H1 (cell line): ENCODE measurements around the gene HERC5. TPM values are rescaled to one million over a fixed set of nuclear protein-coding genes. Genes with fewer than 3 reads are reported as not detected.

ENCODE experiments used
- CTCF ChIA-PET: fragments of 300-600 bp; sonication (Branson Sonifier 250); formaldehyde crosslinking; loops from one replicate; lab custom pipeline; 2021; ENCODE audit not compliant: partially characterized antibody; lab: Charles Lee
- POLR2A ChIA-PET: fragments of 300-600 bp; sonication (Branson Sonifier 250); formaldehyde crosslinking; loops from one replicate; lab custom pipeline; 2021; ENCODE audit warnings: inconsistent platforms; ENCODE audit not compliant: partially characterized antibody; lab: Charles Lee
- DNase-seq, 2 experiments: peaks; one replicate each; pipeline versions ENCODE4 v3.0.0 to v3.0.0-alpha.2; 2010 to 2022; ENCODE audit warnings: low spot score in 2 of 2, low read depth in 1 of 2, mixed read lengths in 1 of 2
- FAIRE-seq: peaks from 2 replicates; lab custom pipeline; 2011; peaks lifted over from hg19 to GRCh38; lab: Jason Lieb, UNC
- H2AFZ ChIP-seq: 2 replicates; pipeline ENCODE4 v1.8.1; 2012; ENCODE audit warnings: low read length, inconsistent platforms
- H2AK5ac ChIP-seq: 2 replicates; pipeline ENCODE4 v1.6.1; 2013; ENCODE audit warnings: low read depth, low read length
- H2BK120ac ChIP-seq: replicated peaks from 2 replicates; pipeline ENCODE3; 2013; ENCODE audit warnings: low read depth, low read length, inconsistent platforms
- H2BK12ac ChIP-seq: 2 replicates; pipeline ENCODE4 v1.6.1; 2013; ENCODE audit warnings: low read depth, low read length
- H2BK15ac ChIP-seq: 2 replicates; pipeline ENCODE4 v1.6.1; 2013; ENCODE audit warnings: low read length
- H2BK20ac ChIP-seq: 2 replicates; pipeline ENCODE4 v1.6.1; 2013; ENCODE audit warnings: low read length
- H2BK5ac ChIP-seq: 2 replicates; pipeline ENCODE4 v1.6.1; 2013; ENCODE audit warnings: low read depth, low read length
- H3K14ac ChIP-seq: 2 replicates; pipeline ENCODE4 v1.6.1; 2013; ENCODE audit warnings: inconsistent platforms; ENCODE audit not compliant: insufficient read length
- H3K18ac ChIP-seq: 2 replicates; pipeline ENCODE4 v1.6.1; 2013; ENCODE audit warnings: low read length; ENCODE audit errors: extremely low read depth
- H3K23ac ChIP-seq: 2 replicates; pipeline ENCODE4 v1.6.1; 2013; ENCODE audit warnings: inconsistent platforms; ENCODE audit not compliant: insufficient read length
- H3K23me2 ChIP-seq: 2 replicates; pipeline ENCODE4 v1.6.1; 2013; ENCODE audit warnings: low read depth, low read length
- H3K27ac ChIP-seq: 2 replicates; pipeline ENCODE4 v1.6.1; 2011; ENCODE audit warnings: low read depth, low read length, inconsistent platforms
- H3K27me3 ChIP-seq, 4 experiments: replicated peaks in 1 of 4; 1 replicate in 1 of 4; 2 replicates in 3 of 4; pipeline versions ENCODE4 v1.6.1 to v1.8.1; 2011 to 2013; ENCODE audit warnings: low read length in 3 of 4, mild to moderate bottlenecking in 3 of 4, inconsistent platforms in 2 of 4, mixed read lengths in 2 of 4, moderate library complexity in 1 of 4; ENCODE audit not compliant: control insufficient read depth in 3 of 4, insufficient read depth in 3 of 4; ENCODE audit errors: extremely low read depth in 1 of 4
- H3K36me3 ChIP-seq, 4 experiments: 2 replicates each; pipeline versions ENCODE4 v1.6.1 to v1.8.1; 2011 to 2013; ENCODE audit warnings: mild to moderate bottlenecking in 4 of 4, low read length in 3 of 4, moderate library complexity in 2 of 4, control low read depth in 1 of 4, inconsistent platforms in 1 of 4; ENCODE audit not compliant: insufficient read depth in 4 of 4, control insufficient read depth in 2 of 4
- H3K4ac ChIP-seq: replicated peaks from 2 replicates; pipeline ENCODE3; 2013; ENCODE audit warnings: low read length, low read depth, mixed read lengths, inconsistent platforms; ENCODE audit not compliant: insufficient read length
- H3K4me1 ChIP-seq, 4 experiments: replicated peaks in 1 of 4; 1 replicate in 1 of 4; 2 replicates in 3 of 4; pipeline versions ENCODE4 v1.6.1 to v1.8.1; 2011 to 2013; ENCODE audit warnings: low read length in 3 of 4, inconsistent platforms in 2 of 4, mixed read lengths in 1 of 4; ENCODE audit not compliant: insufficient read depth in 4 of 4, control insufficient read depth in 3 of 4
- H3K4me2 ChIP-seq, 2 experiments: 2 replicates each; pipeline versions ENCODE4 v1.6.1 to v1.8.1; 2011 to 2013; ENCODE audit warnings: low read depth in 2 of 2, low read length in 2 of 2, control low read depth in 1 of 2, inconsistent platforms in 1 of 2, mild to moderate bottlenecking in 1 of 2; ENCODE audit not compliant: insufficient read depth in 1 of 2
- H3K4me3 ChIP-seq, 4 experiments: fragments of 200-600, 300-600 bp in 1 of 4; sonication (generic), shearing (Covaris generic), sonication (Bioruptor Twin) in 1 of 4; 2 replicates each; pipeline versions ENCODE4 v1.5.1 to v1.8.1; 2011 to 2016; ENCODE audit warnings: low read length in 4 of 4, low read depth in 3 of 4, control low read depth in 2 of 4, inconsistent platforms in 2 of 4, mild to moderate bottlenecking in 2 of 4, mixed read lengths in 1 of 4, moderate library complexity in 1 of 4; ENCODE audit not compliant: insufficient read depth in 2 of 4; ENCODE audit errors: extremely low read depth in 1 of 4
- H3K56ac ChIP-seq: replicated peaks from 2 replicates; pipeline ENCODE3; 2013; ENCODE audit warnings: low read depth, mild to moderate bottlenecking, mixed read lengths, low read length, inconsistent platforms; ENCODE audit not compliant: insufficient read length
- H3K79me1 ChIP-seq: 2 replicates; pipeline ENCODE4 v1.6.1; 2013; ENCODE audit warnings: low read depth, low read length, control low read depth
- H3K79me2 ChIP-seq, 2 experiments: 2 replicates each; pipeline versions ENCODE4 v1.6.1 to v1.8.1; 2012 to 2013; ENCODE audit warnings: low read length in 2 of 2, mild to moderate bottlenecking in 2 of 2, inconsistent platforms in 1 of 2; ENCODE audit not compliant: insufficient read depth in 2 of 2, control insufficient read depth in 1 of 2
- H3K9ac ChIP-seq, 4 experiments: replicated peaks in 1 of 4; 1 replicate in 1 of 4; 2 replicates in 3 of 4; pipeline versions ENCODE4 v1.6.1 to v1.8.1; 2011 to 2013; ENCODE audit warnings: low read depth in 3 of 4, low read length in 3 of 4, control low read depth in 2 of 4, mild to moderate bottlenecking in 2 of 4, moderate library complexity in 2 of 4, inconsistent platforms in 1 of 4; ENCODE audit errors: extremely low read depth in 1 of 4
- H3K9me3 ChIP-seq, 2 experiments: 2 replicates each; pipeline versions ENCODE4 v1.6.1 to v1.8.1; 2012 to 2013; ENCODE audit warnings: mild to moderate bottlenecking in 2 of 2, moderate library complexity in 2 of 2, control low read depth in 1 of 2, inconsistent platforms in 1 of 2, low read depth in 1 of 2, low read length in 1 of 2, mixed read lengths in 1 of 2; ENCODE audit not compliant: insufficient read depth in 2 of 2
- H4K20me1 ChIP-seq, 2 experiments: replicated peaks in 1 of 2; 2 replicates each; pipeline versions ENCODE3 to v1.8.1; 2011 to 2013; ENCODE audit warnings: inconsistent platforms in 2 of 2, low read length in 2 of 2, mild to moderate bottlenecking in 1 of 2; ENCODE audit not compliant: insufficient read depth in 2 of 2, control insufficient read depth in 1 of 2
- H4K5ac ChIP-seq: 2 replicates; pipeline ENCODE4 v1.6.1; 2013; ENCODE audit warnings: low read length, low read depth, mixed read lengths, inconsistent platforms; ENCODE audit not compliant: insufficient read length
- H4K8ac ChIP-seq: 2 replicates; pipeline ENCODE4 v1.8.0; 2013; ENCODE audit warnings: mild to moderate bottlenecking, moderate library complexity, low read length, inconsistent platforms; ENCODE audit not compliant: insufficient read depth; ENCODE audit errors: extremely low read depth
- H4K91ac ChIP-seq: replicated peaks from 2 replicates; pipeline ENCODE3; 2013; ENCODE audit warnings: low read length, mixed read lengths, inconsistent platforms; ENCODE audit not compliant: insufficient read length
- CEBPB ChIP-seq: IDR thresholded peaks from 2 replicates; pipeline ENCODE4 v1.6.1; 2012; ENCODE audit warnings: low read depth, low read length
- HDAC2 ChIP-seq, 2 experiments: fragments of 300-600 bp in 1 of 2; sonication (generic) in 1 of 2; IDR thresholded peaks; 2 replicates each; pipeline ENCODE4 v1.6.1; 2011 to 2012; ENCODE audit warnings: low read depth in 2 of 2, low read length in 2 of 2, mild to moderate bottlenecking in 2 of 2, moderate library complexity in 2 of 2, borderline replicate concordance in 1 of 2, inconsistent platforms in 1 of 2
- RXRA ChIP-seq: IDR thresholded peaks from 2 replicates; pipeline ENCODE4 v1.6.1; 2011; ENCODE audit warnings: low read depth, mild to moderate bottlenecking, low read length, moderate library complexity; ENCODE audit not compliant: insufficient read depth
- SAP30 ChIP-seq: fragments of 300-600 bp; sonication (generic); IDR thresholded peaks from 2 replicates; pipeline ENCODE4 v1.7.1; 2012; ENCODE audit warnings: low read length, moderate library complexity, mild to moderate bottlenecking, inconsistent platforms; ENCODE audit not compliant: insufficient read depth, insufficient replicate concordance
- SIN3A ChIP-seq, 2 experiments: IDR thresholded peaks in 1 of 2; conservative IDR thresholded peaks in 1 of 2; 2 replicates each; pipeline ENCODE4 v1.6.1; 2011 to 2012; ENCODE audit warnings: low read length in 2 of 2, improper control_type of control experiment in 1 of 2, low read depth in 1 of 2, mild to moderate bottlenecking in 1 of 2
- TAF1 ChIP-seq: IDR thresholded peaks from 2 replicates; pipeline ENCODE4 v1.6.1; 2011; ENCODE audit warnings: mild to moderate bottlenecking, low read depth, low read length
- WGBS, 2 experiments: shearing (Covaris generic) in 1 of 2; methylation state at CpG; one replicate each; pipeline versions ENCODE4 v1.1.6 to v1.1.7; 2013 to 2015; ENCODE audit warnings: low lambda C conversion rate in 2 of 2, mixed read lengths in 2 of 2, inconsistent platforms in 1 of 2, low coverage in 1 of 2, missing lambda C conversion rate in 1 of 2; ENCODE audit not compliant: insufficient replicate concordance in 2 of 2, insufficient coverage in 1 of 2, insufficient read length in 1 of 2; ENCODE audit errors: extremely low coverage in 1 of 2, missing lambda C conversion rate in 1 of 2; 5-methylcytosine and 5-hydroxymethylcytosine counted together
- polyA plus RNA-seq, 7 experiments: library from polyadenylated mRNA; depleted of rRNA in 3 of 7; stranded (reverse) in 5 of 7; unstranded in 2 of 7; fragments of >200 nt in 5 of 7; fragments of 200-250 nt in 2 of 7; gene quantifications; 1 replicate in 5 of 7; 2 replicates in 1 of 7; 4 replicates in 1 of 7; pipeline versions ENCODE4 v1.2.1 to v1.2.3, GENCODE V29; 2011 to 2013; ENCODE audit warnings: missing spikeins in 2 of 7, mixed read lengths in 2 of 7
- total RNA-seq: library from RNA; stranded (reverse); fragmentation: NEBNext Ultra II Directional; extraction: Animal tissue kit (Norgen Biotek cat#: 25700); gene quantifications from 2 replicates; pipeline ENCODE4 v1.2.1, GENCODE V29; 2021
- TF ChIP-seq, protein P1 (sequence below), 3 experiments: IDR thresholded peaks; 1 replicate in 2 of 3; 2 replicates in 1 of 3; pipeline versions ENCODE4 v1.5.1 to v1.6.1; 2011; ENCODE audit warnings: low read length in 3 of 3, mild to moderate bottlenecking in 3 of 3, inconsistent platforms in 2 of 3, low read depth in 1 of 3, moderate library complexity in 1 of 3; ENCODE audit not compliant: insufficient read depth in 1 of 3; ENCODE audit errors: control extremely low read depth in 1 of 3

The HERC5 gene
- total and polyA plus RNA-seq, 2 of the 8 experiments (the other 6 are each of a cell fraction or from before 2014, with no cell fraction given): 6.6 to 20.7 TPM

GRCh38 chr4:88523325-88524129 lies 66.6 kb downstream of the HERC5 start, which contains the start of gene PYURF:
TSS of gene PYURF (minus strand) at chr4:88523776. CDS start at chr4:88523700, 76 bp downstream.
- peaks cover 0 to 16% (median 4%) of the 10 kb centered on the region in 4 experiments; a peak in 4 of 8 replicates for H3K36me3 ChIP-seq
- no peak for FAIRE-seq
- H3K4ac ChIP-seq: no peak within 1 kb of the TSS
- peak within 1 kb of the TSS; percentile 74 to 88 (median 79) for H3K4me3 ChIP-seq
- CTCF ChIA-PET: interaction anchor here (0.6 to 5.2 kb wide), 10 partner anchors 9 to 501 kb away, joined by 3 to 32 read pairs (median 4); no protein-coding TSS in a partner anchor
- H3K79me1 ChIP-seq: no peaks in the 10 kb centered on the region
- no peak within 1 kb of the TSS for H2BK20ac ChIP-seq
- peak within 1 kb of the TSS; percentile 55 to 83 (median 81) for H3K9ac ChIP-seq
- no peaks in the 10 kb centered on the region for H3K23me2 ChIP-seq
- peaks cover 0 to 23% of the 10 kb centered on the region in 2 experiments; a peak in 3 of 4 replicates for H3K79me2 ChIP-seq
- no peak within 1 kb of the TSS for H2AK5ac ChIP-seq
- H4K20me1 ChIP-seq: peaks cover 3% of the 10 kb centered on the region in 2 experiments
- peak within 1 kb of the TSS; percentile 69; the same call in 1 of the 2 replicates for H2BK5ac ChIP-seq
- peak within 1 kb of the TSS; percentile 75; the same call in 1 of the 2 replicates for H4K8ac ChIP-seq
- H3K14ac ChIP-seq: no peak within 1 kb of the TSS
- H3K18ac ChIP-seq: peak within 1 kb of the TSS; percentile 73; the same call in 1 of the 2 replicates
- H3K9me3 ChIP-seq: no peaks in the 10 kb centered on the region
- H3K4me2 ChIP-seq: peak within 1 kb of the TSS; percentile 70 to 73
- DNase-seq: peak; percentile 73 to 95
- no peak within 1 kb of the TSS for H3K23ac ChIP-seq
- WGBS, 2 experiments: 5% methylated on average over 51 of the region's 68 CpGs; no CpG with 5 or more reads in 1 of the 2 experiments
- H3K27ac ChIP-seq: peak within 1 kb of the TSS; percentile 39; the same call in 1 of the 2 replicates
- H3K4me1 ChIP-seq: peaks cover 3 to 6% (median 4%) of the 10 kb centered on the region in 4 experiments; a peak in 6 of 7 replicates
- no peak within 1 kb of the TSS for H3K56ac ChIP-seq
- H3K27me3 ChIP-seq: no peaks in the 10 kb centered on the region
- peak within 1 kb of the TSS; percentile 59 for H4K5ac ChIP-seq
- peak within 1 kb of the TSS; percentile 79 for H2AFZ ChIP-seq
- no peak within 1 kb of the TSS for H2BK120ac ChIP-seq
- no peak within 1 kb of the TSS for H2BK15ac ChIP-seq
- H2BK12ac ChIP-seq: no peak within 1 kb of the TSS
- POLR2A ChIA-PET: interaction anchor here (0.6 to 2.5 kb wide), 12 partner anchors 10 to 307 kb away, joined by 3 to 17 read pairs (median 3); no protein-coding TSS in a partner anchor
- peak within 1 kb of the TSS; percentile 22 for H4K91ac ChIP-seq
- TF ChIP-seq SIN3A (conservative IDR thresholded peaks at IDR 0.05 in 1 of 2, IDR thresholded peaks at IDR 0.05 in 1 of 2; ENCODE audit: low read depth in 1 of 2, low read length in 2 of 2) (peak; percentile 23 to 86; a peak in 2 of 4 replicates), HDAC2 (IDR thresholded peaks at IDR 0.05; ENCODE audit: borderline replicate concordance in 1 of 2, low read depth in 2 of 2, low read length in 2 of 2) (peak in 1 of 2 experiments; percentile 81; a peak in 1 of 4 replicates), CEBPB (no peak), SAP30 (no peak), TAF1 (peak; percentile 89), RXRA (no peak)
- TF ChIP-seq, protein P1, sequence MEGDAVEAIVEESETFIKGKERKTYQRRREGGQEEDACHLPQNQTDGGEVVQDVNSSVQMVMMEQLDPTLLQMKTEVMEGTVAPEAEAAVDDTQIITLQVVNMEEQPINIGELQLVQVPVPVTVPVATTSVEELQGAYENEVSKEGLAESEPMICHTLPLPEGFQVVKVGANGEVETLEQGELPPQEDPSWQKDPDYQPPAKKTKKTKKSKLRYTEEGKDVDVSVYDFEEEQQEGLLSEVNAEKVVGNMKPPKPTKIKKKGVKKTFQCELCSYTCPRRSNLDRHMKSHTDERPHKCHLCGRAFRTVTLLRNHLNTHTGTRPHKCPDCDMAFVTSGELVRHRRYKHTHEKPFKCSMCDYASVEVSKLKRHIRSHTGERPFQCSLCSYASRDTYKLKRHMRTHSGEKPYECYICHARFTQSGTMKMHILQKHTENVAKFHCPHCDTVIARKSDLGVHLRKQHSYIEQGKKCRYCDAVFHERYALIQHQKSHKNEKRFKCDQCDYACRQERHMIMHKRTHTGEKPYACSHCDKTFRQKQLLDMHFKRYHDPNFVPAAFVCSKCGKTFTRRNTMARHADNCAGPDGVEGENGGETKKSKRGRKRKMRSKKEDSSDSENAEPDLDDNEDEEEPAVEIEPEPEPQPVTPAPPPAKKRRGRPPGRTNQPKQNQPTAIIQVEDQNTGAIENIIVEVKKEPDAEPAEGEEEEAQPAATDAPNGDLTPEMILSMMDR (IDR thresholded peaks at IDR 0.05; ENCODE audit: control extremely low read depth in 1 of 3, insufficient read depth in 1 of 3, low read depth in 1 of 3, low read length in 3 of 3): no peak
